ENCODE measurements around the gene SMAD3. TPM values are rescaled to one million over a fixed set of nuclear protein-coding genes. Genes with fewer than 3 reads are reported as not detected.

Gene SMAD3
- total RNA-seq, 1 donor: 36.7 TPM

DNA sequence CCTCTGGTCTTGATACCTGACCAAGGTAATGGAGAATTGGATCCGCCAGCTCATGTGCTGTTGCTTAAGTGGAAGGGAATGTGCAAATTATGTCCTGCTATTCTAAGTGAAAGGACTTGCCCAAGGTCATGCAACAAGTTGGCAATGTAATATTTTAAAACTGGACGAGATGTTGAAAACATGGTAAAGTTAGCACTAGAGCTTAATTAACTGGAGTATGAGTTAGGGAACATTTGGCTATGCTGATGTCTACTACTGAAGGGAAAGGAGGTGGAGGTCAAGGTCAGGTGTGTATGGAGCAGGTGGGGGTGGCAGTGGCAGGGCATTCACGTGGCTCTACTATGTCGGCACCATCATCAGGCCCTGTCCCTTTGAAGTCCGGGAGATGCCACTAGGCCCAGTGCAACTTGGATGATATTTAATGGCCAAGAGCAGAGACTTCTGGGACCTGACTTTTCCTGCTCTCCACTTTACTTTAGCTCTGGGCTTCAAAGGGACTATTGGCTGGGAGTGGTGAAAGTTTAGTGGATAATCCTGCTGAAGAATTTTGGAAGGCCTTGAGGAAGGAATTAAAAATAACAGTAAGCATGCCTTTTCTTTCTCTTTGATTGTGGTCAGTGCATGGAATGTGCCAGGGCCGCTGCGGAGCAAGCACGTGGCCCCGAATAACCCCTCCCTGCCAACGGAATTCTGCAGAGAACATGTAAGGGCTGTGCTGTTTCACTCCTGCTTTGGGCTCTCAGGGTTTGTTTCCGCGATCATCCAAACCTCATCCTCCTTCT is 14.9 kb downstream of the SMAD3 start:
- Histone ChIP-seq H3K4me3 (ENCODE audit: low read length) (no peak overlapping the region), H3K27me3 (ENCODE audit: insufficient read depth, low read length) (no peaks in the 10 kb centered on the region), H3K9me3 (ENCODE audit: low read depth, low read length) (no peaks in the 10 kb centered on the region), H3K4me1 (ENCODE audit: insufficient read depth, low read length) (peaks cover 99% of the 10 kb centered on the region)

- Histone ChIP-seq H3K4me1 (ENCODE audit: insufficient read depth, low read length) (peaks cover 99% of the 10 kb centered on the region), H3K27me3 (ENCODE audit: insufficient read depth, low read length) (no peaks in the 10 kb centered on the region), H3K9me3 (ENCODE audit: low read depth, low read length) (no peaks in the 10 kb centered on the region), H3K4me3 (ENCODE audit: low read length) (no peak overlapping the region)
Measured at GRCh38 chr15:67080900-67081431, 15.6 kb downstream of the SMAD3 start.

- no peak overlapping the region for H3K4me3 ChIP-seq (ENCODE audit: low read length)
- no peaks in the 10 kb centered on the region for H3K9me3 ChIP-seq (ENCODE audit: low read depth, low read length)
- H3K27me3 ChIP-seq (ENCODE audit: insufficient read depth, low read length): no peaks in the 10 kb centered on the region
- H3K4me1 ChIP-seq (ENCODE audit: insufficient read depth, low read length): peaks cover 99% of the 10 kb centered on the region
Measured at GRCh38 chr15:67082007-67082536, 16.7 kb downstream of the SMAD3 start.

- H3K27me3 ChIP-seq (ENCODE audit: insufficient read depth, low read length): no peaks in the 10 kb centered on the region
- H3K9me3 ChIP-seq (ENCODE audit: low read depth, low read length): no peaks in the 10 kb centered on the region
- H3K4me1 ChIP-seq (ENCODE audit: insufficient read depth, low read length): peaks cover 99% of the 10 kb centered on the region
- H3K4me3 ChIP-seq (ENCODE audit: low read length): no peak overlapping the region
Measured at GRCh38 chr15:67083135-67083762, 17.8 kb downstream of the SMAD3 start.

DNA sequence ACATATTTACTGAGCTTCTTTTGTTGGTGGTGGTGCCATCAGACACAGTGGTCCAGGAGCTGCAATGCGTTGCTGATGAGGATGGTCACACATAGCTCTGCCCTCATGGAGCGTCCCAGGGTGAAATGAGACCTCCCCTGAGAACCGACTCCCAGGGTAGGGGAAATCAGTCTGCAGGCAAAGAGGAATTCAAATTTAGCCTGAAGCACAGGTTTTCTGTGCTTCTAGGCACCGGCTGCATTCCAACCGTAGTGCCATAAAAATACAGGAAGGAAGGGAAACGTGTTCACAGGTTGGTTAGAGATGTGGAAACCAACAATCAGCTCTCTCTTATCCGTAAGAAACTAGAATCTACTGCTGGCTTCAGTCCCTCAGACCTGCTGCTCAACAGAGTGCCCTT is 19.2 kb downstream of the SMAD3 start:
- H3K27me3 ChIP-seq (ENCODE audit: insufficient read depth, low read length): no peaks in the 10 kb centered on the region
- H3K9me3 ChIP-seq (ENCODE audit: low read depth, low read length): no peaks in the 10 kb centered on the region
- H3K4me3 ChIP-seq (ENCODE audit: low read length): no peak overlapping the region
- peaks cover 100% of the 10 kb centered on the region for H3K4me1 ChIP-seq (ENCODE audit: insufficient read depth, low read length)

DNA sequence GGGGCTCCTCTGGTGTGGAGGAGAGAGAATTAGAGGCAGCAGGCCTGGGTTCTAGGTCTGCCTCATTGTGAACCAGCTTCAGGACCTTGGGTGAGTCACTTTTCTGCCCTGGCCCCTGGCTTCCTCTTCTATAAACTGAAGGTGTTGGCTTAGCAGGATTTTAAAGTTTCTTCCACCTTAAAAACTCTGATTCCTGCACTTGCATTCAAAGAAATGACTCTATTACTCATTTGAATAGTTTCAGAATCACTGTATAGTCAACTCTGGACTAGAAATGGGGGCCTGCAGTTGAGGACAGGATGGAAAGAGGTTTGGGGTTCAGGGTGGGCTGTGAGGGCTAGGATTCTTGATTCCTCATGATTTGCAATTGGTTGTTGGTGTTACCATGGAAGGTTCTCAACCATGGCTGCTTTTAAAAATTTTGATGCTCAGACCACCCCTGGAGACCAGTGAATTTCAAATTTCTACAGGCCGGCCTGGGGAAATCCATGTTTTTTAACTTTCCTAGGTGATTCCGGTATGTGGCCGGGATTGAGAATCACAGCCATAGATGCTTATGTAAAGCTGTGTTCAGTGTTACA is 19.9 kb downstream of the SMAD3 start:
- Histone ChIP-seq H3K4me3 (ENCODE audit: low read length) (no peak overlapping the region), H3K4me1 (ENCODE audit: insufficient read depth, low read length) (peaks cover 100% of the 10 kb centered on the region), H3K27me3 (ENCODE audit: insufficient read depth, low read length) (no peaks in the 10 kb centered on the region), H3K9me3 (ENCODE audit: low read depth, low read length) (no peaks in the 10 kb centered on the region)

DNA sequence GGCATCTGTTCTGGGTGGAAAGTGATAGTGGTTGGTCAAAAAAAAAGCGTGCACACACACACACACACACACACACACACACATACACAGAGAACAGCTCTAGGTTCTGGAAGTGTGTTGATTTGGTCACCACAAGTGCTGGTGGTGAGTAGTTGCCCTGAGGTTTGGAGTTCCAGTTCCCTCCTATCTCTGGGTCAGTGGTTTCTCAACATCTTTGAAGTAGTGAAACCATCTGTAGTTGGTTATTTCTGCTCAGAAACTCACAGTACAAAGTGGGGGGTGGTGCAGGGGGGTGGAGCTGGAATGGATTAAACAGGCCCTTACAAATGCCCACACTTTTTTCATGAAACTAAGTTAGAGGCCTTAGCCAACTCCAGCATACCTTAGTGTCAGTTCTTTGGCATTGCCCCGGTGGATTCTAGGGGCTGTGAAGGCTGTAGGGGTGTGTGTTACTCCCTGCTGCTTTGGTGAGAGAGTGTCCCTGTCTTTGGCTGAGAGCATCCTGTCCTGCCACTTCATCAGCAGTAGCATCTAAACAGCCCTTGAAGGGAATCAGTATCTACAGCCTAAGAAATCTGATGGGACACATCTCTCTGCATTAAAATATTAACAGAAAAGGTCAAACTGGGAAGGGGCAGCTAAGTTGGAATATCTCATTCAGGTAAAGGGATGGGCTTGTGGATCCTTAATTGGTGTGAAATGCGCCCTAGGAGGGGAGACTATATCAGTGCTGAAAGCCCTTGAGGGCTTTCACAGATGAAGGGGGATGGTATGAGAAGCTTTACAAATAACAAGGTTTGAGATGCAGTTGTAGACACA is 20.6 kb downstream of the SMAD3 start:
- H3K4me1 ChIP-seq (ENCODE audit: insufficient read depth, low read length): peaks cover 100% of the 10 kb centered on the region
- H3K4me3 ChIP-seq (ENCODE audit: low read length): no peak overlapping the region
- no peaks in the 10 kb centered on the region for H3K27me3 ChIP-seq (ENCODE audit: insufficient read depth, low read length)

DNA sequence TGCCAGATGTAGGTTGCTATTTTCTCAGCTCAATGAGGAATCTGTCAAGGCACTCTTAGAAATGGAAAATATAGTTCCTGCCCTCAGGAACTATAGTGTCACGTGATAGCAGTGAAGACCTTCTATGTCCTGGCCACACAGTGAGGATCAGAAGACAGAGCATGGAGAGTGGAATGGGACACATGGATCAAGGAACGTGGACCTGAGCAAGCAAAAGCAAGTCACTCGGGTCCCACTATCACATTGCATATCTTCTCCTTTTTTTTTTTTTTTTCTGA is 21.2 kb downstream of the SMAD3 start:
- Histone ChIP-seq H3K4me1 (ENCODE audit: insufficient read depth, low read length) (peaks cover 100% of the 10 kb centered on the region), H3K9me3 (ENCODE audit: low read depth, low read length) (no peaks in the 10 kb centered on the region), H3K27me3 (ENCODE audit: insufficient read depth, low read length) (no peaks in the 10 kb centered on the region), H3K4me3 (ENCODE audit: low read length) (no peak overlapping the region)

More for the DNA sequence above, 20.6 kb downstream of the SMAD3 start:
- H3K9me3 ChIP-seq (ENCODE audit: low read depth, low read length): no peaks in the 10 kb centered on the region

- Histone ChIP-seq H3K27me3 (ENCODE audit: insufficient read depth, low read length) (no peaks in the 10 kb centered on the region), H3K4me3 (ENCODE audit: low read length) (no peak overlapping the region), H3K9me3 (ENCODE audit: low read depth, low read length) (no peaks in the 10 kb centered on the region), H3K4me1 (ENCODE audit: insufficient read depth, low read length) (peaks cover 100% of the 10 kb centered on the region)
Measured at GRCh38 chr15:67087507-67088172, 22.2 kb downstream of the SMAD3 start.

GRCh38 chr15:67089217-67090193 is 24.1 kb downstream of the SMAD3 start:
- Histone ChIP-seq H3K9me3 (ENCODE audit: low read depth, low read length) (no peaks in the 10 kb centered on the region), H3K27me3 (ENCODE audit: insufficient read depth, low read length) (no peaks in the 10 kb centered on the region), H3K4me1 (ENCODE audit: insufficient read depth, low read length) (peaks cover 100% of the 10 kb centered on the region), H3K4me3 (ENCODE audit: low read length) (no peak overlapping the region)

GRCh38 chr15:67090297-67091070 is 25.1 kb downstream of the SMAD3 start:
- peaks cover 100% of the 10 kb centered on the region for H3K4me1 ChIP-seq (ENCODE audit: insufficient read depth, low read length)
- no peak overlapping the region for H3K4me3 ChIP-seq (ENCODE audit: low read length)

GRCh38 chr15:67091071-67091979 is 25.9 kb downstream of the SMAD3 start:
- Histone ChIP-seq H3K4me1 (ENCODE audit: insufficient read depth, low read length) (peaks cover 98% of the 10 kb centered on the region), H3K27me3 (ENCODE audit: insufficient read depth, low read length) (no peaks in the 10 kb centered on the region), H3K4me3 (ENCODE audit: low read length) (no peak overlapping the region), H3K9me3 (ENCODE audit: low read depth, low read length) (no peaks in the 10 kb centered on the region)

More at GRCh38 chr15:67090297-67091070, 25.1 kb downstream of the SMAD3 start:
- H3K27me3 ChIP-seq (ENCODE audit: insufficient read depth, low read length): no peaks in the 10 kb centered on the region
- no peaks in the 10 kb centered on the region for H3K9me3 ChIP-seq (ENCODE audit: low read depth, low read length)

All from mononuclear cell (primary cell).